Stimulated activated CD4-positive, alpha-beta T cell treated with anti-CD3 and anti-CD28 coated beads, Interleukin-4, amount 100 ng/mL, for 4 hours (primary cell): ENCODE measurements around the gene RGN.
A peak's percentile ranks its signal among the peaks of the same experiment; 100 is the strongest.
"Not testable (repeated sequence)": the region's sequence is repeated elsewhere in the genome, so short reads cannot be mapped to it uniquely, and the experiment has no call there.

ENCODE experiments used
- DNase-seq, 2 experiments: peaks; one replicate each; pipeline ENCODE4 v3.0.0-alpha.2; 2020

The RGN gene

DNA sequence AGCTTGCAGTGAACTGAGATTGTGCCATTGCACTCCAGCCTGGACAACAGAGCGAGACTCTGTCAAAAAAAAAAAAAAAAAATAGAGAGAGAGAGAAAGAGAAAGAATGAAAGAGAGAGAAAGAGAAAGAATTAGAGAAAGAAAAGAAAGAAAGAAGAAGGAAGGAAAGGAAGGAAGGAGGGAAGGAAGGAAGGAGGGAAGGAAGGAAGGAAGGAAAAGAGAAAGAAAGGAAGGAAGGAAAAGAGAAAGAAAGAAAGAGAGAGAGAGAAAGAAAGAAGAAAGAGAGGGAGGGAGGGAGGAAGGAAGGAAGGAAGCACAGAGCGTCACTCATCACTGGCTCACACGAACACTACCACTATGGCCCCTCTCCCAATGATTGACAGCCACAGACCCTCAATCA, 46.2 kb downstream of the RGN start:
- DNase-seq: not testable (repeated sequence)

DNA sequence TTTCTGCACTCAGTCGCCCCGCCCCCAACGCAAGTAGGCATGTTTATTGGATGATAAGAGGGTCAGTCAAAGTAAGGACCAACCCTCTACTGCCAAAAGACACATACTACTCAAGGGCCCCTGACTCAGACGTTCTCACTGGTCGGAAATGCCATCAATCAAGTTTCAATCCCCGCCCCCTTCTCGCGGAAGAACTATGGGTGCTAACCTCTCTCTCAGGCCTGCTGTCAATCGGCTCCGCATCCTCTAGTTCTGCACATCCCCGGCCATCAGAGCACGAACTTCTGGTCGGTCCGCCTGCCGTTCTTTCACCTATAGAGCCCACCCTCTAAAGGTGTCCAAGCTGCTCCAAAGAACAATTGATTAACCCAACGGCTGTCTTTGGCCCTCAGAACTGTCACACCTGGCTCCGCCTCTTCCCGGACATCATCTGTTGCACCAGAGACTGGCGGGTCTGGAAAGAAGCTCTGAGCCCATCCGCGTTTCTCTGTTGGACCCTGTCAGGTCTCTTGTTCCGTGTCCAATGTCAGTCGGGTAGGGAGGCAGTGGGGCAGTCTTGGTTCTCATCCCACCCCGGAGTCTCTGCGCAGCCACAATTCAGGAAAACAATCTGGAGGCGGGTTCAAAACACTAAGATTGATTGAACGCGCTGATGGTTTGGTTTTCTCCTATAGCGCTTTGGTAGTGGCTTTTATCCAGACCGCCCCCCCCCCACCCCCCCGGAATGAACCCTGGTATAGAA, 51.1 kb downstream of the RGN start:
- peak; percentile 77 to 88 for DNase-seq

DNA sequence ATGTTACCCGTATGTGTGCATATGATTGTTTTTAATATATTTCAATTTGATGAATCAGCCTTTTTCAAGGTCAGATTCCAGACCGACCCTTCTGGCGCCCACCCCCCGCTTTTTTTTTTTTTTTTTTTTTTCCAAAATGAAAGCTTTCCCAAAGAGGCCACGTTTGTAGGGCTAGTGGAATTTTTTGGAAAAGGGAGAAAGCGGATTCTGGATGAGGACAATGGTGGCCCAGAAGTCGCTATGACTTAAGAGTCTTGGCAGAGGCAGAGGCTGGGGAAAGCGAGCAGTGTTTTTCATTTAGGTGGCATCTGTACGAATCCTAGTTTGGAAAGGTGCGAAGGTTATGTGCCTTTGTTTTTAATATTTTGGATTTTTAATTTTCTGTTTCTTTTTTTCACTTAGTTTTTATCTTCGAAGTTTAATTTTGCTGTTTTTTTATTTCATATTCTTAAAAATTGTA, 51.7 kb downstream of the RGN start:
- DNase-seq: no peak

DNA sequence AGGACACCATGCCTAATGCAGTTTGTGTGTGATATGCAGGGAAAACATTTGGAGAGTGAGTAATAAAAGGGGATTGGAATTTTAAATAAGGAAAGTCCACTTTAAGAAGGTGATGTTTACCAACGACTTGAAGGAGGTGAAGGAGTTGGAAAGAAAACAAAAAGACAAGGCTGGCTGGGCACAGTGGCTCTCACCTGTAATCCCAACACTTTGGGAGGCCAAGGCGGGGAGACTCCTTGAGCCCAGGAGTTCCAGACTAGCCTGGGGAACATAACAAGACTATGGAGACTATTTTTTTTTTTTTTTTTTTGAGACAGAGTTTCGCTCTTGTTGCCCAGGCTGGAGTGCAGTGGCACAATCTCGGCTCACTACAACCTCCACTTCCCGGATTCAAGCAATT, 55.2 kb downstream of the RGN start:
- DNase-seq: no peak

DNA sequence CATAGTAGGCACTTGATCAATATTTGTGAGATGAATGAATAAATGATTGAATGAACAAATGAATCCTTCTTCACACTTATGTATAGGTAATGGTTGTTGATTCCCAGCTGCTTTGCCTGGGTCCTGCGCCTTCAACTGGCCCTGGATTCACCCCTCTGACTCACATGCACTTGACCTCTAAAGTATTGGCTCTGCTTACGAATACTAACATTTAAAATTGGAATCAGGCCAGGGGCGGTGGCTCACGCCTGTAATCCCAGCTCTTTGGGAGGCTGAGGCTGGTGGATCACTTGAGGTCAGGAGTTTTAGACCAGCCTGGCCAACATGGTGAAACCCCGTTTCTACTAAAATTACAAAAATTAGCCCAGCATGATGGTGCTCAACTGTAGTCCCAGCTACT, 57.4 kb downstream of the RGN start:
- DNase-seq: not testable (repeated sequence)

DNA sequence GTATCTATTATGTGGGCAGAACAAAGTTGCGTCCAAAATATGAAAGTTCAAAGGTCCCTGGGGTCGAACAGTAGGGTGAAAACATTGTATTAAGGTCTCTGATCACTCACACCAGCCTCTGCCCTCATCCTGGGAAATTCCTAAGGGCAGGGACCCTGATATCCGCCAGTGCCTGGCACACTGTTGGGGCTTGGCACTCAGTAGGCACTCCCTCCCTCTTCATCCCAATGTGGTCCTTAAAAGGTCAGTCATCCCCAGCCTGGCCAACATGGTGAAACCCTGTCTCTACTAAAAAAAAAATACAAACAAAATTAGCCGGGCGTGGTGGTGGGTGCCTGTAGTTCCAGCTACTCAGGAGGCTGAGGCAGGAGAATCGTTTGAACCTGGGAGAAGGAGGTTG, 59.9 kb downstream of the RGN start:
- DNase-seq: no peak
